D341Med (cell line): ENCODE measurements around the gene SNCA.

Experiments used
- DNase-seq: peaks from one replicate; pipeline ENCODE4 v3.0.0; 2012; ENCODE audit warnings: low spot score

Gene SNCA

GRCh38 chr4:89836897-89837384 is at the start of gene SNCA:
Gene SNCA, minus strand, starts transcription at chr4:89837161. Its CDS starts 1,494 bp downstream, at chr4:89835667.
- peak; percentile 86 for DNase-seq

- no peak for DNase-seq
These were observed 42.3 kb upstream of the SNCA start for GRCh38 chr4:89879215-89879614.

GRCh38 chr4:89878611-89879010 is 41.6 kb upstream of the SNCA start:
- no peak for DNase-seq

- DNase-seq = no peak
These were observed 39.6 kb upstream of the SNCA start for GRCh38 chr4:89876548-89876947.

- DNase-seq = no peak
These were observed 34.2 kb upstream of the SNCA start for GRCh38 chr4:89871211-89871610.

- DNase-seq = no peak
These were observed 32.1 kb upstream of the SNCA start for GRCh38 chr4:89868999-89869589.

GRCh38 chr4:89868276-89868675 is 31.3 kb upstream of the SNCA start:
- no peak for DNase-seq

- no peak for DNase-seq
These were observed 26.6 kb upstream of the SNCA start for GRCh38 chr4:89863533-89863932.

GRCh38 chr4:89860971-89861370 is 24.0 kb upstream of the SNCA start:
- DNase-seq = no peak

- no peak for DNase-seq
These were observed 18.3 kb upstream of the SNCA start for GRCh38 chr4:89855236-89855635.

GRCh38 chr4:89847571-89848325 is 10.8 kb upstream of the SNCA start:
- DNase-seq = no peak

GRCh38 chr4:89839558-89839957 is 2.6 kb upstream of the SNCA start:
- DNase-seq = no peak

GRCh38 chr4:89837993-89838390 is 1.0 kb upstream of the SNCA start:
- DNase-seq = peak; percentile 43

- peak; percentile 73 for DNase-seq
These were observed 528 bp upstream of the SNCA start for GRCh38 chr4:89837385-89837992.

- peak; percentile 41 for DNase-seq
These were observed 773 bp downstream of the SNCA start for GRCh38 chr4:89836031-89836745.

GRCh38 chr4:89835413-89835812 is 1.5 kb downstream of the SNCA start:
- no peak for DNase-seq

GRCh38 chr4:89834486-89835209 is 2.3 kb downstream of the SNCA start:
- DNase-seq = no peak

GRCh38 chr4:89829470-89830138 is 7.4 kb downstream of the SNCA start:
- DNase-seq = no peak

GRCh38 chr4:89823416-89823815 is 13.5 kb downstream of the SNCA start:
- no peak for DNase-seq

- DNase-seq = no peak
These were observed 15.3 kb downstream of the SNCA start for GRCh38 chr4:89821612-89822011.

GRCh38 chr4:89820010-89820409 is 17.0 kb downstream of the SNCA start:
- DNase-seq = no peak
